ENCODE data around the gene LY6G6F.

Gene LY6G6F

GRCh38 chr6:31700740-31701401 is 5.8 kb upstream of the LY6G6F start:
- Histone ChIP-seq H3K79me2 (ENCODE audit: low read length) (peaks cover 36% of the 10 kb centered on the region), H4K20me1 (ENCODE audit: insufficient read depth, low read length) (no peaks in the 10 kb centered on the region), H3K9ac (ENCODE audit: low read length) (no peak overlapping the region), H3K9me3 (replicated peaks; ENCODE audit: insufficient read depth, low read length) (no peaks in the 10 kb centered on the region), H3K4me2 (ENCODE audit: low read depth, low read length) (no peak overlapping the region; the same call in 1 of the 2 replicates), H3K27me3 (replicated peaks; ENCODE audit: insufficient read depth, low read length) (no peaks in the 10 kb centered on the region; the same call in 1 of the 2 replicates), H3F3A (ENCODE audit: insufficient read depth, low read length) (peaks cover 7% of the 10 kb centered on the region; the same call in 1 of the 2 replicates), H3K4me3 (ENCODE audit: low read length) (no peak overlapping the region), H3K27ac (ENCODE audit: low read length) (no peak overlapping the region), H2AFZ (ENCODE audit: low read length) (no peak overlapping the region), H3K9me2 (replicated peaks; ENCODE audit: insufficient read depth, low read length) (no peaks in the 10 kb centered on the region), H3K36me3 (replicated peaks; ENCODE audit: insufficient read depth, low read length) (no peaks in the 10 kb centered on the region), H3K4me1 (ENCODE audit: low read length) (0 out of 2 replicates have a peak, but pooled peaks cover 6% of the 10 kb centered on the region)
- no peak for TF ChIP-seq CTCF (IDR thresholded peaks at IDR 0.05; ENCODE audit: low read length)
- TF ChIP-seq EZH2 (optimal IDR thresholded peaks at IDR 0.05; ENCODE audit: low read depth, low read length), result no peak
- no peak for TF ChIP-seq EZH2phosphoT487 (IDR thresholded peaks at IDR 0.05; ENCODE audit: low read length)
- DNase-seq, result no peak

- TF ChIP-seq EZH2 (optimal IDR thresholded peaks at IDR 0.05; ENCODE audit: low read depth, low read length) (no peak), CTCF (IDR thresholded peaks at IDR 0.05; ENCODE audit: low read length) (no peak), EZH2phosphoT487 (IDR thresholded peaks at IDR 0.05; ENCODE audit: low read length) (no peak)
- H3K79me2 ChIP-seq (ENCODE audit: low read length), result peaks cover 36% of the 10 kb centered on the region
- H3K27ac ChIP-seq (ENCODE audit: low read length), result peak overlapping the region; percentile 96; the same call in 1 of the 2 replicates
- 0 out of 2 replicates have a peak, but pooled peaks cover 6% of the 10 kb centered on the region for H3K4me1 ChIP-seq (ENCODE audit: low read length)
- no peak for DNase-seq
- no peaks in the 10 kb centered on the region for H4K20me1 ChIP-seq (ENCODE audit: insufficient read depth, low read length)
- H3K9me3 ChIP-seq (replicated peaks; ENCODE audit: insufficient read depth, low read length), result no peaks in the 10 kb centered on the region
- H3K9ac ChIP-seq (ENCODE audit: low read length), result peak overlapping the region; percentile 97
- H3K27me3 ChIP-seq (replicated peaks; ENCODE audit: insufficient read depth, low read length), result no peaks in the 10 kb centered on the region; the same call in 1 of the 2 replicates
- 0 out of 2 replicates have a peak overlapping the region, but pooled peaks have one; percentile 66 for H2AFZ ChIP-seq (ENCODE audit: low read length)
- H3K4me3 ChIP-seq (ENCODE audit: low read length), result peak overlapping the region; percentile 80
- H3K36me3 ChIP-seq (replicated peaks; ENCODE audit: insufficient read depth, low read length), result no peaks in the 10 kb centered on the region
- H3K4me2 ChIP-seq (ENCODE audit: low read depth, low read length), result peak overlapping the region; percentile 78
- H3F3A ChIP-seq (ENCODE audit: insufficient read depth, low read length), result peaks cover 7% of the 10 kb centered on the region; the same call in 1 of the 2 replicates
- H3K9me2 ChIP-seq (replicated peaks; ENCODE audit: insufficient read depth, low read length), result no peaks in the 10 kb centered on the region
These were observed 4.8 kb upstream of the LY6G6F start for GRCh38 chr6:31701666-31702404.

GRCh38 chr6:31702405-31702818 is 4.3 kb upstream of the LY6G6F start:
- no peaks in the 10 kb centered on the region for H3K9me2 ChIP-seq (replicated peaks; ENCODE audit: insufficient read depth, low read length)
- no peaks in the 10 kb centered on the region; the same call in 1 of the 2 replicates for H3K27me3 ChIP-seq (replicated peaks; ENCODE audit: insufficient read depth, low read length)
- peak overlapping the region; percentile 78 for H3K4me2 ChIP-seq (ENCODE audit: low read depth, low read length)
- DNase-seq, result no peak
- no peak for TF ChIP-seq EZH2 (optimal IDR thresholded peaks at IDR 0.05; ENCODE audit: low read depth, low read length)
- peaks cover 7% of the 10 kb centered on the region; the same call in 1 of the 2 replicates for H3F3A ChIP-seq (ENCODE audit: insufficient read depth, low read length)
- peak overlapping the region; percentile 66 for H2AFZ ChIP-seq (ENCODE audit: low read length)
- H3K9ac ChIP-seq (ENCODE audit: low read length), result peak overlapping the region; percentile 97
- H3K9me3 ChIP-seq (replicated peaks; ENCODE audit: insufficient read depth, low read length), result no peaks in the 10 kb centered on the region
- H3K36me3 ChIP-seq (replicated peaks; ENCODE audit: insufficient read depth, low read length), result no peaks in the 10 kb centered on the region
- peak overlapping the region; percentile 80 for H3K4me3 ChIP-seq (ENCODE audit: low read length)
- H4K20me1 ChIP-seq (ENCODE audit: insufficient read depth, low read length), result no peaks in the 10 kb centered on the region
- H3K79me2 ChIP-seq (ENCODE audit: low read length), result peaks cover 35% of the 10 kb centered on the region
- 0 out of 2 replicates have a peak, but pooled peaks cover 6% of the 10 kb centered on the region for H3K4me1 ChIP-seq (ENCODE audit: low read length)
- peak overlapping the region; percentile 96 for H3K27ac ChIP-seq (ENCODE audit: low read length)

Measured in MM.1S (cell line).